ENCODE results near the gene DUSP15.
A peak's percentile ranks its signal among the peaks of the same experiment; 100 is the strongest.

DUSP15 gene

GRCh38 chr20:31863296-31864085 lies 6.8 kb downstream of the DUSP15 start:
- TF ChIP-seq CTCF (conservative IDR thresholded peaks at IDR 0.05; ENCODE audit: low read depth, low read length) = no peak
- Histone ChIP-seq H4K20me1 (ENCODE audit: insufficient read depth) (no peaks in the 10 kb centered on the region), H2AFZ (ENCODE audit: low read depth) (no peak overlapping the region), H3K79me2 (ENCODE audit: insufficient read depth, low read depth) (no peaks in the 10 kb centered on the region), H3K4me2 (no peak overlapping the region), H3K27me3 (ENCODE audit: insufficient read depth, low read depth) (peaks cover 51% of the 10 kb centered on the region), H3K4me3 (IDR thresholded peaks at IDR 0.05; ENCODE audit: insufficient read depth, low read depth, low read length) (no peak overlapping the region), H3K36me3 (ENCODE audit: insufficient read depth) (no peaks in the 10 kb centered on the region), H3K9ac (no peak overlapping the region), H3K27ac (no peak overlapping the region), H3K4me1 (ENCODE audit: low read depth, poor library complexity, severe bottlenecking) (peaks cover 13% of the 10 kb centered on the region)

DNA sequence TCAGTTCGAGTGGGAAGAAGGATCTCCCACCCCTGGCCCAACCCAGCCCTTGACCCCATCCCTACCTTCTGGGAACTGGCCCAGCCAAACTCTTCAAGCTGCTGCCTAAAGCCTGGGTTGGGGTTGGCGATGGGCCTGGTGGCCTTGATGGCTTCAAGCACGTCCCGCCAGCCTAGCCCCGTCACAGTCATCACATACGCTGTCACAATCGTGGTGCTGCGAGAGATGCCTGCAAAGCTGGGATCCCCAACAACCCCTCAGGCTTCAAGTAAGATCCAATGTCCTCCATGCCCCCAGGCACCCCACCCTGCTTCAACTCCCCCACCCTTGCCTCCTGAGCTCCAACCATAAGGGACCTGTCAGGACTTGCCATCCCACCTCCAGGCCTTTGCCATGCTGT lies 7.8 kb downstream of the DUSP15 start:
- H3K27me3 ChIP-seq (ENCODE audit: insufficient read depth, low read depth) = peaks cover 53% of the 10 kb centered on the region
- H3K27ac ChIP-seq = no peak overlapping the region
- H4K20me1 ChIP-seq (ENCODE audit: insufficient read depth) = no peaks in the 10 kb centered on the region
- no peak overlapping the region for H3K9ac ChIP-seq
- peaks cover 18% of the 10 kb centered on the region for H3K4me1 ChIP-seq (ENCODE audit: low read depth, poor library complexity, severe bottlenecking)
- H2AFZ ChIP-seq (ENCODE audit: low read depth) = no peak overlapping the region
- H3K79me2 ChIP-seq (ENCODE audit: insufficient read depth, low read depth) = no peaks in the 10 kb centered on the region
- H3K4me3 ChIP-seq (IDR thresholded peaks at IDR 0.05; ENCODE audit: insufficient read depth, low read depth, low read length) = no peak overlapping the region
- no peaks in the 10 kb centered on the region for H3K36me3 ChIP-seq (ENCODE audit: insufficient read depth)
- no peak for TF ChIP-seq CTCF (conservative IDR thresholded peaks at IDR 0.05; ENCODE audit: low read depth, low read length)
- no peak overlapping the region for H3K4me2 ChIP-seq

DNA sequence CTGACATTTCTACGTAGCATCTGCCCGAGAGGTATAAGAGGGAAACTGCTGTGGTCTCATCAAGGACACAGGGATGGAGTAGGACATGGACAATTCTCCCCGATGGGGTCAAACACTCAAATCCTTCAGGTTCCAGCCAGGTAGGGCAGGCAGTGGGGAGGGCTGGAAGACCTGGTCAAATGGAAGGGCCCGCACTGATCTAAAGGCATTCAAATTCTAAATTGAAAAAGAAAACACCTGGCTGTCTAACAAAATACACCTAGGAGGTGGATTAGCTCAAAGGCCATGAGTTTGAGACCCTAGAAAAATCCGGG lies 8.2 kb downstream of the DUSP15 start:
- Histone ChIP-seq H3K4me1 (ENCODE audit: low read depth, poor library complexity, severe bottlenecking) (peaks cover 18% of the 10 kb centered on the region), H3K79me2 (ENCODE audit: insufficient read depth, low read depth) (no peaks in the 10 kb centered on the region), H3K27me3 (ENCODE audit: insufficient read depth, low read depth) (peaks cover 54% of the 10 kb centered on the region), H3K4me3 (IDR thresholded peaks at IDR 0.05; ENCODE audit: insufficient read depth, low read depth, low read length) (no peak overlapping the region), H3K9ac (no peak overlapping the region), H3K4me2 (no peak overlapping the region), H3K27ac (no peak overlapping the region), H3K36me3 (ENCODE audit: insufficient read depth) (no peaks in the 10 kb centered on the region), H4K20me1 (ENCODE audit: insufficient read depth) (no peaks in the 10 kb centered on the region), H2AFZ (ENCODE audit: low read depth) (no peak overlapping the region)
- TF ChIP-seq CTCF (conservative IDR thresholded peaks at IDR 0.05; ENCODE audit: low read depth, low read length) = no peak

GRCh38 chr20:31861385-31862156 lies 8.8 kb downstream of the DUSP15 start:
- Histone ChIP-seq H3K27ac (no peak overlapping the region), H3K4me2 (peak overlapping the region; percentile 93), H4K20me1 (ENCODE audit: insufficient read depth) (no peaks in the 10 kb centered on the region), H2AFZ (ENCODE audit: low read depth) (peak overlapping the region; percentile 89), H3K9ac (no peak overlapping the region), H3K79me2 (ENCODE audit: insufficient read depth, low read depth) (no peaks in the 10 kb centered on the region), H3K27me3 (ENCODE audit: insufficient read depth, low read depth) (peaks cover 57% of the 10 kb centered on the region), H3K4me1 (ENCODE audit: low read depth, poor library complexity, severe bottlenecking) (peaks cover 18% of the 10 kb centered on the region), H3K36me3 (ENCODE audit: insufficient read depth) (no peaks in the 10 kb centered on the region), H3K4me3 (IDR thresholded peaks at IDR 0.05; ENCODE audit: insufficient read depth, low read depth, low read length) (no peak overlapping the region)
- TF ChIP-seq CTCF (conservative IDR thresholded peaks at IDR 0.05; ENCODE audit: low read depth, low read length) = no peak
